Left lobe of liver (tissue), 2 donors: ENCODE measurements around the gene LDB2. TPM values are rescaled to one million over a fixed set of nuclear protein-coding genes. Genes with fewer than 3 reads are reported as not detected.
A peak's percentile ranks its signal among the peaks of the same experiment; 100 is the strongest.
"Not testable (repeated sequence)": the region's sequence is repeated elsewhere in the genome, so short reads cannot be mapped to it uniquely, and the experiment has no call there.

Experiments
- ATAC-seq: fragments of 200-7000 bp; cut with Tn5 transposase; one replicate; pipeline ENCODE4 v1.9.1; 2020; ENCODE audit warnings: mild to moderate bottlenecking, moderate library complexity
- DNase-seq: peaks from one replicate; pipeline ENCODE4 v3.0.0-alpha.2; 2020; ENCODE audit warnings: low spot score
- total RNA-seq: library from RNA; stranded (reverse); gene quantifications from one replicate; pipeline ENCODE4 v1.2.1, GENCODE V29; 2021
- donor health status: DM: no; HTN: no; CAD: no; lungs with moderate emphysema.
- donor health status: DM: no; HTN: yes; CAD: no.

LDB2 gene
- 21.0 TPM for total RNA-seq

DNA sequence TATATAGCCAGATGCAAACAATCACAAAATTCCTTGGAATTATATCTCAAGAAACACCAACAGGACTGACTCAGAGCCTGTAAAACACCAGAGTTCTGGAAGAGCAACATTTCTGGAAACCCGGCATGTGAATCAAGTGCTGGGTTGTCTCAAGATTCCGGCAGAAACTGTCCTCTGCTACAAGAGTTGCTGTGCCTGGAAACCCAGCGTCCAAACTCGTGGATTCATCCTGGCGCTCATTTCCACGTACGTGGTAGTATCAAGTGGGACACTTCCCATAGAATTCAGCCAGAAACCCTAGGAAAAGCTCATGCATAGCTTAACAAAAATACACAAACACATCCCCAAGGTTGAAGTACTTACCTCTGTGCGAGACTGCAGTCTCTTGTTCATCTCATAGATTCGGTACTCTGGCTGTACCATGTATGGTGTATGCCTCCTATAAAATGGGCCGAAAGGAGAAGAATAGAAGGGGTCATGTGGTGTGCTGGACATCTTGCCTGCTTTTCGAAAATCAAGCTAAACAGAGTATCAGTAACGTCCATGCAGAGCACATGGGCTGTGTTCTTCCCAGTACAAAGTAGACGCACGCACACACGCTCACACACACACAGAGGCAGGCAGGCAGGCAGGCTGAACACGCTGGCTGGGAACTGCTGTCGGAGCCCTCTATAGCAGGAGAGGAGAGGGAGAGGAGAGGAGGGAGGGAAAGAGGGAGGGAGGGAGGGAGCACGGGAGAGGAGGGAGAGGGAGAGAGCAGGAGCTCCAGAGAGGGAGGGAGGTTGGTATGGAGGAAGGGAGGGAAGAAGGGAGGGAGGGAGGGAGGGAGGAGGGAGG, at the start of gene LDB2:
Gene LDB2 (minus strand): TSS at position 655 of the 837 bp plus-strand sequence.
- peak; percentile 49 for DNase-seq

DNA sequence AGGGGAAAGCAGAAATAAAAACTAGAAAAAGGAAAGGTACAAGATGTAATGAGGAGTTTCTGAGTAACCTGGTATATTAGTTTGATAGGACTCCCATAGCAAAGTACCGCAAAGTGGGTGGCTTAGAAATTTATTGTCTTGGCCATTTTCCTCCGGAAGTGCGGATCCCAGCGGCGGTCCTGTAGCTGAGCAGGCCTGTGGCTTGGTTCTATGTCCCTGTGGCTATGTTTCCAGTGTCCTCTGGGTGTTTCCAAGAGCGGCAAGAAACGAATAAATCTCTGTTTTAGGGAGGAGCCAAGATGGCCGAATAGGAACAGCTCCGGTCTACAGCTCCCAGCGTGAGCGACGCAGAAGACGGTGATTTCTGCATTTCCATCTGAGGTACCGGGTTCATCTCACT, 44.0 kb upstream of the LDB2 start:
- no peak for DNase-seq
- no peak for ATAC-seq

More for the DNA sequence above, at the start of gene LDB2:
- peak; percentile 89 for ATAC-seq

DNA sequence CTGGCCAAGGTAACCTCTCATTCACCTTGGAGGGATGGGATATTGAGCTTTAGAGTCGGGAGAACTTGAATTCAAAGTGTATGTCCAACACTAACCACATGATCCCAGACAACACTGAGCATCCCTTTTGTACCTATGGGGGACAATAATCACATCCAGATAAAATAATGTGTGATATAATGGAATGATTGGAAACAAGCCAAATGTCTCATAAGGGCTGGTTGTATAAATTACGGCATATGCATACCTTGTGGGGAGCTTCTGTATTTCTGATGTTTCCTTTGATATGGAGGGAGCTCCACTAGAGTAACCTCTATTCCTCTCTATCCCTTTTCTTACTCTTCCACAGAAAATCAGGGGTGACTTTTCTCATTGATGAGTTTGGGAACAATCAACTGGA, 40.7 kb upstream of the LDB2 start:
- DNase-seq (no peak), ATAC-seq (no peak)

DNA sequence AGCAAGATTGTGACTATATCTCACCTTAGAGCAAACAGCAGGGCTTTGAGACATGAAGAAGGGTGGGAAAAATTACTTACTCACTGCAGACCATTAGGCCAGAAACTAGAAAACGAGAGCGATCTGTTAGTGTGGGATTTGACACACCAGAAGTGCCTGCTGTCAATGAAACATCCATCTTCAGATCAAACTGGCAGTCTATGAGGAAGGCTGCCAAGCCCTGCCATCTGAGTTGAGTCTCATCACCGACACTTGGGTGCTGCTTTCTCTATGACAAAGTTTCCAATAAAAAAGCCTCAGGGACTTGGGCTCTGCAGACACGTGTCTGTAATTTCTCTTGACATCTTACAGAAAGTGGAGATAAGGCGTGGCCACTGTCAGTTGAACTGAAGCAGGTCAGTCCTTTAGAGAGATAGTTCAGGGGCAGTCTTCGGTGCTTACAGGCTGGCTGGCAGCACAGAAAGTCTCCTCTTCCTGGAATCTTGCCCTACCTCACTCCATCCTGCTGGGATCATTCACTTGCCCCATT, 40.1 kb upstream of the LDB2 start:
- DNase-seq (no peak), ATAC-seq (no peak)

DNA sequence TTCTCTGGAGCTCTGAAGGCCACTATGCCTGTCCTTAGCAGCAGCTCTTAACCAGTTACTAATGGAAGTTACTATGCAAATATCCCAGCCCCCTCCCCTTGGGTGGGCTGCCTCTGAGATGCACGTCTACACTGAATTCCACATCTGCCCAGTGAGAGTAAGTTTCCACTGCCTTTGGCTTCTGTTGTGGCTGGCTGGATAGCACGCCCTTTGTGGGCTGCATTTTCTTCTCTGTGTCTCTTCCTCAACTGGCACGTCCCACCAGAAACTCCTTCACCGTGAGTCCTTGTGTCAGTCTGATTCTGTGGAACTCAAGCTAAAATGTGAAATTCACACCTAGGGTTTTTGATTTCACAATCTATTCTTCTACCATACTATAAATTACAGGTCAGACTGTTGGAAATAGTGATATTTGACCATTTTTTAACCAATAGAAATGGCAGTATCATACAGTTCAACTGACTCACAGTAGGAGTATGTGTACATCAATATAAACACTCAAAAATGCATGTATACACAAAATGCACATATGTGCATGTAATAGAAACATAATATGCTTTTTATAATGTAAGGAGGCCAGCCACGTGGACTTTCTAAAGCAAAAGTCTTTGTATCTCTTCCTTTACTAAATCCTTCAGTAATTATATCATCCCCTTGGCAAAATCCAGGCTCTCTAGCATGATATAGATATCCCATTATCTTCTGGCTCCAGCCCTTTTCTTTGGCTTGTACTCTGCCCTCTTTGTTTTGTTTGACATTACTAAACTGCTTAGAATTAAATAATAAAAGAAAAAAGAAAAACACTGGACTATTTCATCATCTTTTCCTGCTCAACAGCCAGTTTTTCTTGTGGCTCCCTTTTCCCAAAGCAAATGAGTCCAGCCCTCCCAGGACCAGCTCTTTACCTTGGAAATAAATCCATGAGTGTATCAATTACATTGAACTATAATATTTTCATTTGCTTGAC, 33.2 kb upstream of the LDB2 start:
- DNase-seq = no peak
- peak; percentile 51 for ATAC-seq

DNA sequence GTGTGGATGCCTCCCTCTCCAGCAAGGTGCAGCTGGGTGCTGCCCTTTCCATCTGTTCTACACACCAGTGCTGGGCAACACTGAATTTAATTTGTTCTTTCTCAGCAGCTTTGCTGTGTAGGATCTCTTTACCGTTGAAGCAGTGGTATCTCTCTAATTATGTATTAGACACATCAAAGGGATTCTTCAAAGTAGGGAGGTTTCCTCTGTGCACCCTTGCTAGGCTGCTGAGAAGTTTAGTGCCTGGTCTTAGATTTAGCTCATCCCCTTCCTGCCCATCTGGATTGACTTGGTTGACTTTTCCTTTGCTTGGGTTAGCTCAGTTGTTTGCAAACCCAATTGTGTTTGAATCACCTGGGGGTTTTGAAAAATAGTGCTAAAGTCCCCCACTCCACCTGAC, 27.8 kb upstream of the LDB2 start:
- DNase-seq = no peak

DNA sequence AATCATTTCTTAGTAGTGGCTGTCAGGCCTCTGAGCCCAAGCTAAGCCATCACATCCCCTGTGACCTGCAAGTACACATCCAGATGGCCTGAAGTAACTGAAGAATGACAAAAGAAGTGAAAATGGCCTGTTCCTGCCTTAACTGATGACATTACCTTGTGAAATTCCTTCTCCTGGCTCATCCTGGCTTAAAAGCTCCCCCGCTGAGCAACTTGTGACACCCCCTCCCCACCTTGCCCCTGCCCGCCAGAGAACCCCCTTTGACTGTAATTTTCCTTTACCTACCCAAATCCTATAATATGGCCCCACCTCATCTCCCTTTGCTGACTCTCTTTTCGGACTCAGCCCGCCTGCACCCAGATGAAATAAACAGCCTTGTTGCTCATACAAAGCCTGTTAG, 20.3 kb upstream of the LDB2 start:
- DNase-seq, ATAC-seq: not testable (repeated sequence)

More for the DNA sequence above, 27.8 kb upstream of the LDB2 start:
- ATAC-seq = no peak

DNA sequence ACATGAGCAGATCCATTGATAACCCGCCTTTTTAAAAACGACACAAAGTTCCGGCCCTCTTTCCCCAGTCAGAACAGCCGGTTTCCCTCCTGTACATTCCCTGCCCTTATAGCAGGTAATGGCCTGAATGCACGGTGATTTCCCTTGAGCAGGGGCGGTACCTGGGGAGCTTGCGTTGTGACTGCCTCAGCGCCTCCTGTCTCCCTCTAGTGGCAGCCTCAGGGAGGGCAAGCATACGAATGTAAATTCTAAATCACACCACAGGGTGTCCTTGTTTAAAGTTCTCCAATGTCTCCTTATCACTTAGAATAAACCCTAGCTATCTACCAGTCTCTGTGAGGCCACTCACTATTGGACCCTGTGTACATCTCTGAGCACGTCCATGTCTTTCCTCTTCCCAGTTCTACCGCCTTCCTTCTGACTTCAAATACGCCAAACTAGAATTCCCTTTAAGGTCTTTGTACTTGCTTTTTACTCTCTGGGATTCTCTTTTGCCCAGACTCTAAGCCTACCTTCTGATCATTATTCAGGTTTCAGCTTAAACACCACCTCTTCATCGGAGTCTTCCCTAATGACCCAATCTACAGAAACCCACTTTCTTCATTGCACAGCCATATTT, 18.4 kb upstream of the LDB2 start:
- DNase-seq (peak; percentile 78), ATAC-seq (peak; percentile 100)

DNA sequence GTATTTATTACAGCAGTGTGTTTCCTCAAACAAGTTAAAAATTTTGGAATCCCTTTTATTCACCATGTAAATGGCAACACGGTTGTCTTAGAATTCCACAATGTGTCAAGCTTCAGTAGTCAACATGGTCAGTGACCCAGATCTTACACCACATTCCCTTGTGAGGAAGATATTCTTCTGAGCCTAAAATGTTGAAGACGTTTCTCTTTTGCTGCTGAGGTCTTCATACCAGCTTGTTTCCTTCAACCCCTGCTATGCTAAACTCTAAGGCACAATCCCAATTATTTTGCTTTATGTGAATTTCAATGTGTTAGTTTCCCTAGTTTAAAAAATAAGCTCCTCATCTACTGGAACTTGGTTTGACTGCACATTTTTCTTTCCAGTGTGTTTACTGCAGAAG, 17.6 kb upstream of the LDB2 start:
- ATAC-seq (no peak), DNase-seq (no peak)

DNA sequence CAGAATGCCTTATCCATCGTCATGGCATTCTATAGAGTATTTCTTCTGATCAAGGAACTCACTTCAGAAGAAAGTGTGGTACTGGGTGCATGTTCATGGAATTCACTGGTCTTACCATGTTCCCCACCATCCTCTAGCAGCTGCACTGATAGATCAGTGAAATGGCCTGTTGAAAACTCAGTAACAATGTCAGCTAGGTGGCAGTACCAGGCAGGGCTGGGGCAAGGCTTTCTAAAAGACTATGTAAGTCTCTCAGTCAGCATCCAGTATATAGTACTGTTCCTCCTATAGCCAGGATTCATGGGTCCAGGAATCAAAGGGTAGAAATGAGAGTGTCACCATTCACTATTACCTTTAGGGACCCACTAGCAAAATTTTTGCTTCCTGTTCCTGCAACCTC, 15.8 kb upstream of the LDB2 start:
- ATAC-seq (peak; percentile 22), DNase-seq (no peak)

DNA sequence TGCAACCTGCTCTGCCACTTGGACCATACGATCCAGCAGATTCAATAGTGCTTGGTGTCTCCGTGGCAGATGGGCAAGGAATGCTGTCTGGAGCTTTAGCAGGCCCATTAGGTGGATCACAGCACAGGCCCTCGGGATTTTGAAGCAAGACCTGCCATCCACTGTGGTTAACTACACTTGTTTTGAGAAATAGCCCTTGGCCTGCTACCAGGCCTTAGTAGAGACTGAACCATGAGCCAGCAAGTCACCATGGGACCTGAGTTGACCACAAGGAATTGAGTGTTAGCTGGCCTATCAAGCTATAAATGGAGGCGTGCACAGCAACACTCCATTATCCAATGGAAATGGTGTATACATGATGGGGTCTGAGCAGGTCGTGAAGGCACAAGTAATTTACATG, 14.5 kb upstream of the LDB2 start:
- ATAC-seq (no peak), DNase-seq (no peak)

DNA sequence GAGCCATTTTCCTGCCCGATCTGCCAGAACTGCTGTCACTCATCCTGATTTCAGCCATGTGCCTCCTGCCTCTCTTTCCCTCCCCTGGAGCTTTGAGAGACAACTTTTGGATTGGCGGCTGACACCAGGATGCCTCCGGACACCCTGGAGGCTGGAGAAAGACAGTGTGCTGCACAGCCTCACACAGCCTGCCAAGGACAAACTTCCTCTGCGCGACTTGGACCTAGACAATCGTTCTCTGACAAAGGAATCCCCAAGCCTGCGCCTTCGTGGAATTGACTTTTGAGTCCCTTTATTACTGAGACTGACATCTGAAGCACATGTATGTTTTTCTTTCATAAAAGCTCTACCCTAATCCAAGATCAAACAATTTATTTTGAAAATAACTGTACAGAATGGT, 10.8 kb upstream of the LDB2 start:
- DNase-seq = no peak
- peak; percentile 35 for ATAC-seq

DNA sequence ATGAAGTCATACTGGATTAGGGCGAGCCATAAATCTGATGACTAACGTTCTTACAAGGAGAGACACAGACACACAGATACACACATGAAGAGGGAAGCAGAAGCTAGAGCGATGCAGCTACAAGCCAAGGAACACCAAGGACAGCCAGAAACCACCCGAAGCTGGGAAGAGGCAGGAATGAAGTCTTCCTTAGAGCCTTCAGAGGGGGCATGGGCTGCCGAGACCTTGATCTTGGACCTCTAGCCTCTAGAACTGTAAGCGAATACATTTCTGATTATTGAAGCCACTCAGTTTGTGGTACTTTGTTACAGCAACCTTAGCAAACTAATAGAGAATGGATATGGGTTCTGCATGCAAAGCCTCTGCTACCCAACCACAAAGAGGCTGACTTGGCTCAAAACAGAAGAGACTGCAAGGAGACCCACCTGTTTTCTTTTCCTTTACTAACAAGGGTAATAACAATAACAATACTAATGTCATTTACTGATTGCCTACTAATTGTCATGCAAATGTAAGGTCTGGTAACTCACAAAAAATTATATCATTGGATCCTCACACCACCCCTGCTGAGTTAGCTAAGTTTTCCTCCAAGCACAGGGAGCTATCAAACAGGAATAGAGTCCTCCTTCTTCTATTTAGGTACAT, 10.1 kb upstream of the LDB2 start:
- DNase-seq = no peak
- no peak for ATAC-seq

DNA sequence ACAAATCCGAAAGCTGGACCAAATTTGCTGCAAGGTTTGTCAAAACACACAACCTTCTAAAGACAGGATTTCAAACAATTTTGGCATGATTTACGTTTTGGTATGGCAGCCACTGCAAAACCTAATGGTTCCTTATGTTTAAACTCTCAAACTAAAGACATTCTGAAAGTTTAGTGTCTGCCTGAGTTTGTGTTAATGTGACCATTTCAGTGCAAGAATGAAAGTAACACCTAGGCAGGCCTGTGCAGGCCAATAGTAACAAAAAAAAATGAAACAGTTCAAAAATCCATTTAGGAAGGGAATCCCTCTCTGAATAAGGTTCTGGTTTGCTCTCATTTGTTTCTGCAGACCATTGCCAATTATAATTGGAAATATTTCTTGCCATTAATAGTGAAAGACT, 1.9 kb upstream of the LDB2 start:
- no peak for DNase-seq
- no peak for ATAC-seq

DNA sequence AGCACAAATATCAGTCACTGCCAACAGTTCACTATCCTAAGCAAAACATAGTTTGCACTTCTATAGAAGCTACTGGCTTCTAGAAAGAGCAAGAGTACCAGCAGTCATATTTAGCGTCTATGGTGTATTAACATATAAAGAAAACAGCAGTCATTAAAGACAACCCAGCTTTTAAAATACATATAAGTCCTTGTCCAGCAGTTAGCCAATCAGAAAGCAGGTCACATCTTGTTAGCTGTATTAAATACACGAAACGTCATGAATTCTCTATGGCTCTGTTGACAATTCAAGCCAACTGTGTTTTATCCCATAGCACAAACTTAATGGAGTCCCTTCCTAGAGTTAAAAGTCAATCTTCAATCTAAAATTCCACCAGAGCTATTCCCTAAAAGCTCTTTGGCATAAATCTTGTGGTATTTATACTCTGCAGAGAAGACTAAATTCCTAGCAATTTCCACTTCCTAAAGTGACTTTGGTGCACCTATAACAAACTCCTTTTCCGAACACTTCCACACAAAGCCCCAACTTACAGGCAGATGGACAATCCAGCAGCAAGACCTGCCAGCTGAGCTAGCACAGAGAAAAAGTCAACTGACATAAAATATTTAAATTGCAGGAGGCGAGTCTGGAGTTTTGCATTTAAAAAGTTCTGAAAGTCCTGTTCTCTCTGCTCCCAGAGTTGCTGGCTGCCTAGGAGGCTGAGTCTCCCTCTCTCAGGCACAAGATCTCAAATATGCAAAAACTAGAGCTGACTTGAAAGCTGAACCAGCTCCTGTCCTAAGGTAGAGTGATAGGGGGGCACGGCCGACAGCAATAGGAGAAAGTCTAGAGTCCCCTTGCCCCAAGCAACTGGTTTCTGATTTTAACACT, 1.3 kb downstream of the LDB2 start:
- no peak for DNase-seq

DNA sequence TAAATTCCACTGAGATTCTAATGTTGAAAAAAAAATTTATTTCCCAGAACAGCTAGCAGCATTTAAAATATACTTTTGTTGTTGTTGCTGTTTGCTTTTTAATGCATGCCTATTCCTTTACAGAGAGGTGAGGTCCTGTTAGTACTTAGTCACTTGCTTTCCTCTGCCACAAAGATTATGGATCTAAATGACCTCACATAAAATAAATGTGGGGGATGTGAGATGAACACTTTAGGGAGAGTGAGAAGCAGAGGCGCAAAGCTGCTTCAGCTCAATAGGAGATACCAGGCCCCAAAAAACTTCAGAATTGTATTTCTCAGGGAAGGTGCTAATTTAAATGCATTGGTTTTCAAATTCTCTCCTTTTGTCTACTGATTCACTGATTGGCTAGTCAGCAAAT, 4.0 kb downstream of the LDB2 start:
- no peak for ATAC-seq
- DNase-seq = no peak

More for the DNA sequence above, 1.3 kb downstream of the LDB2 start:
- no peak for ATAC-seq

DNA sequence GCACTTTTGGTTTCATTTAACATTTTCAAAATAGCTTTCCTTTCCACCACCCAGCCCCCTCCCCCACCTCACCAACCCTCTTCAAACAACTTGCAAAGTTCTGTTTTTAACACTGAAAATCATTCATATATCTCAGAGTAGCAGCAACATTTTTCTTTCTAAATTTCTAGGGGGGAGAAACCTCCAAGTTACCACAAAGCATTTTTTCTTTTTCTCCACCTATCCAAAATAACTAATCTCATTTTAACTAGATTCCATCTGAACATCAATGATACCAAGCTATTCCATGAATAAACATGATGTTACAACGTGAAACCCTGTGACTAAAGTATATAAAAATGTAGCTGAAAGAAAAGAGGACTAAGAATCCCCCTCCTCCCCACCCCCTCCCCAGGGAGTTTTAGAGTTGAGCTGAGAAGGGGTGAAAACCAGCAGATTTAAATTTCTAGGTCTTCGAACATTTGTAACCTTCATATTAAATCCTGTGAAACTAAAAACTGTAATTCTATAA, 5.2 kb downstream of the LDB2 start:
- DNase-seq (no peak), ATAC-seq (no peak)

DNA sequence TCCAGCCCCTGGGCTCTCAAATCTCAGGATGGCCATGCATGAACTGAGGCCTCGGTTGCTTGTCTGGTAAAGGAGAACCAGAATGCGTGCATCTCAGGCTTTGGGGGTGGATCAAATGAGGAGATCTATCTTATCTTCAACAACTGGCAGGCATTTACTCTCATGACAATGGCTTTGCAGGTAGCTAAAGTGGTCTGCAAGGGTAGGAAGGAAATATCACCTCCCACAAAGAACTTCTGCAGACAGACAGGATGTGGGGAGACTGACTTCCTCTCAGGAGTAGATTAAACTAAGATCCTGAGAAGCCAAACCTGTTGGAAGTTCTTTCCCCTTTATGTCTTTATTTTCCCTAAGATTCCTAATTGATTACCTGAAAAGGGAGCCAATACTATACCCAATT, 7.8 kb downstream of the LDB2 start:
- no peak for DNase-seq
- ATAC-seq = no peak

DNA sequence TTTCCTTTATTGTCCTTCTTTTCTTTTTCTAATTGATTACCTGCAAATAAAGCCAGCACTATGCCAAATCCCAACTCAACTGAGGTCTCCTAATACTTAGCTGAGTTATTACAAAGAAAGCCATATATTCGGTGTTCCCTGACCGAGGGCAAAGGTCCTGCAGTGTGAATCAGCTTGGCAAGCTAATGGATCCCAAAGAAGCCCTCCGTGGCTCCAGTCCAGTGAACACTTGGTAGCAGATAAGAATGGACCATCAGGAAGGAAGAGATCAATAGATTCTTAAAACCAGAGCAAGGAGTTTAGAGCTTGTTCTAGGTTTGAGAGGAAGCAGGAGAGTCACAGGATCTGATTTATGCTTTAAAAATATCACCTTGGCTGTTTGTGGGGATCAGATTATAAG, 8.5 kb downstream of the LDB2 start:
- ATAC-seq = no peak
- no peak for DNase-seq
